Sigmoid colon (tissue), 7 donors: ENCODE data around the gene CCNL2. TPM values are rescaled to one million over a fixed set of nuclear protein-coding genes. Genes with fewer than 3 reads are reported as not detected.

Experiments
- DNase-seq: peaks from one replicate; pipeline ENCODE4 v3.0.0-alpha.2; 2019
- H3K27ac ChIP-seq, 4 donors: fragments of 200-600 bp; sonication (generic); one replicate each; pipeline ENCODE4 v1.5.1; 2016 to 2019; ENCODE audit warnings: mild to moderate bottlenecking in 1 of 4
- H3K27me3 ChIP-seq, 3 donors: fragments of 200-600 bp; sonication (generic); one replicate each; pipeline ENCODE4 v1.5.1; 2019; ENCODE audit warnings: mild to moderate bottlenecking in 1 of 3
- H3K36me3 ChIP-seq, 4 donors: fragments of 200-600 bp; sonication (generic); one replicate each; pipeline ENCODE4 v1.5.1; 2016 to 2019
- H3K4me1 ChIP-seq, 4 donors: fragments of 200-600 bp; sonication (generic); one replicate each; pipeline ENCODE4 v1.5.1; 2017 to 2019
- H3K4me3 ChIP-seq, 4 donors: fragments of 200-600 bp; sonication (generic); one replicate each; pipeline ENCODE4 v1.5.1; 2017 to 2019; ENCODE audit warnings: mild to moderate bottlenecking in 2 of 4, moderate library complexity in 1 of 4
- H3K9me3 ChIP-seq, 4 donors: fragments of 200-600 bp in 3 of 4; sonication (generic) in 3 of 4; one replicate each; pipeline versions ENCODE4 v1.5.1 to v1.6.1; 2013 to 2019
- CTCF ChIP-seq, 4 experiments: fragments of 450-650 bp in 3 of 4; fragments of 200-600 bp in 1 of 4; IDR thresholded peaks; one replicate each; pipeline ENCODE4 v1.5.1; 2016 to 2019; ENCODE audit warnings: antibody characterized with exemption in 4 of 4, mild to moderate bottlenecking in 3 of 4, moderate library complexity in 2 of 4
- EP300 ChIP-seq, 4 donors: sonication (generic); formaldehyde crosslinking; IDR thresholded peaks; one replicate each; pipeline ENCODE4 v1.6.1; 2017; ENCODE audit warnings: antibody characterized with exemption in 4 of 4
- POLR2A ChIP-seq, 2 donors: fragments of 450-650 bp; IDR thresholded peaks; one replicate each; pipeline ENCODE4 v1.6.1; 2016; ENCODE audit warnings: antibody characterized with exemption in 2 of 2, mild to moderate bottlenecking in 2 of 2, moderate library complexity in 2 of 2
- POLR2AphosphoS5 ChIP-seq, 4 donors: sonication (generic); formaldehyde crosslinking; IDR thresholded peaks; one replicate each; pipeline ENCODE4 v1.6.1; 2017; ENCODE audit warnings: antibody characterized with exemption in 4 of 4
- WGBS, 2 donors: extraction: QIAGEN DNeasy Blood & Tissue Kit; methylation state at CpG; one replicate each; pipeline ENCODE4 v1.1.7; 2013; 5-methylcytosine and 5-hydroxymethylcytosine counted together
- intact Hi-C: fragments of 100-400 bp; cut with DNase I; formaldehyde crosslinking; loops from one replicate; pipeline ENCODE4 v1.15.1; 2023
- polyA plus RNA-seq, 3 donors: library from polyadenylated mRNA; stranded (reverse); fragments of 200-250 nt; gene quantifications; one replicate each; pipeline ENCODE4 v1.2.3, GENCODE V29; 2013
- total RNA-seq, 4 donors: library from RNA; depleted of rRNA; stranded (reverse); fragments of >200 nt; gene quantifications; one replicate each; pipeline ENCODE4 v1.1.0, GENCODE V29; 2016
- donor health status: healthy with polysubstance abuse.
- donor health status: Bipolar disorder and iron deficiency.
- donor health status: healthy.

The CCNL2 gene
- total and polyA plus RNA-seq, 7 donors: 15.0 to 375 (median 139) TPM

- no peak for DNase-seq
- H3K36me3 ChIP-seq: peaks cover 0 to 3% (median under 1%) of the 10 kb centered on the region in 4 donors
- no peaks in the 10 kb centered on the region for H3K27me3 ChIP-seq
- H3K27ac ChIP-seq: peak overlapping the region; percentile 86 to 95 (median 94)
- intact Hi-C loops: no loop called here
- no peak overlapping the region for H3K4me3 ChIP-seq
- 65 to 71% methylated on average over 28 of the region's 28 CpGs for WGBS, 2 donors
- peaks cover 0 to 71% (median 61%) of the 10 kb centered on the region in 4 donors for H3K4me1 ChIP-seq
- H3K9me3 ChIP-seq: no peaks in the 10 kb centered on the region
- TF ChIP-seq EP300 (IDR thresholded peaks at IDR 0.05): no peak
- peak in 3 of 4 donors; percentile 7 to 43 (median 25) for TF ChIP-seq POLR2AphosphoS5 (IDR thresholded peaks at IDR 0.05)
Observed at GRCh38 chr1:1359664-1360468, 39.3 kb downstream of the CCNL2 start.

DNA sequence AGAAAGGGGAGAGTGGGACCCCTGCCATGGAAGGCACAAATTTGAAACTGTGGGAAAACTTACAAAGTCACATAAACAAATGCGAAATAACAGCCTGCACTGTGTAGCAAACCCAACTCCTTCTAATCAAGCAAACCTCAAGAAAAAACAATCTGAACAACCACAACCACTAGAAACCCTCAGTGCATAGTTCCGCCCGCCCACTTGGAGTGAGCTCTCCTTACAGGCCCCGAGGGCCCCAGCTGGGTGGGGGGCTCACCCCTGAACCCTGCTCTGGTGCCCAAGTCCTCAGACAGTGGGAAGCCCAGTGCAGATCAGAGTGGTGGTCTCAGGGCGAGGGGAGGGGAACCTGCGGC lies 39.8 kb downstream of the CCNL2 start:
- Histone ChIP-seq H3K27me3 (no peaks in the 10 kb centered on the region), H3K27ac (peak overlapping the region; percentile 86 to 95 (median 94)), H3K9me3 (no peaks in the 10 kb centered on the region), H3K36me3 (peaks cover 0 to 9% (median 6%) of the 10 kb centered on the region in 4 donors), H3K4me3 (peak overlapping the region in 1 of 4 donors; percentile 69), H3K4me1 (peaks cover 0 to 77% (median 66%) of the 10 kb centered on the region in 4 donors)
- no peak for DNase-seq
- intact Hi-C loops: no loop called here
- WGBS, 2 donors: 56 to 61% methylated on average over 6 of the region's 6 CpGs
- TF ChIP-seq EP300 (IDR thresholded peaks at IDR 0.05): no peak
- TF ChIP-seq CTCF (IDR thresholded peaks at IDR 0.05): no peak
- no peak for TF ChIP-seq POLR2A (IDR thresholded peaks at IDR 0.05)
- TF ChIP-seq POLR2AphosphoS5 (IDR thresholded peaks at IDR 0.05): no peak

- 12 to 26% methylated on average over 29 of the region's 29 CpGs for WGBS, 2 donors
- intact Hi-C loops: no loop called here
- H3K36me3 ChIP-seq: peaks cover 5 to 15% (median 7%) of the 10 kb centered on the region in 4 donors
- no peaks in the 10 kb centered on the region for H3K27me3 ChIP-seq
- peak; percentile 95 for DNase-seq
- H3K9me3 ChIP-seq: no peaks in the 10 kb centered on the region
- H3K27ac ChIP-seq: peak within 1 kb of the TSS; percentile 86 to 95 (median 94)
- H3K4me3 ChIP-seq: peak within 1 kb of the TSS; percentile 65 to 76 (median 68)
- peaks cover 0 to 83% (median 72%) of the 10 kb centered on the region in 4 donors for H3K4me1 ChIP-seq
- TF ChIP-seq POLR2AphosphoS5 (IDR thresholded peaks at IDR 0.05) (peak; percentile 62 to 85 (median 77)), EP300 (IDR thresholded peaks at IDR 0.05) (no peak), POLR2A (IDR thresholded peaks at IDR 0.05) (peak; percentile 48 to 49), CTCF (IDR thresholded peaks at IDR 0.05) (no peak)
Observed at GRCh38 chr1:1358433-1359271, 40.5 kb downstream of the CCNL2 start, which contains the start of gene MXRA8. MXRA8 (minus strand) TSS chr1:1358555; CDS start chr1:1358504, 51 bp downstream.

DNA sequence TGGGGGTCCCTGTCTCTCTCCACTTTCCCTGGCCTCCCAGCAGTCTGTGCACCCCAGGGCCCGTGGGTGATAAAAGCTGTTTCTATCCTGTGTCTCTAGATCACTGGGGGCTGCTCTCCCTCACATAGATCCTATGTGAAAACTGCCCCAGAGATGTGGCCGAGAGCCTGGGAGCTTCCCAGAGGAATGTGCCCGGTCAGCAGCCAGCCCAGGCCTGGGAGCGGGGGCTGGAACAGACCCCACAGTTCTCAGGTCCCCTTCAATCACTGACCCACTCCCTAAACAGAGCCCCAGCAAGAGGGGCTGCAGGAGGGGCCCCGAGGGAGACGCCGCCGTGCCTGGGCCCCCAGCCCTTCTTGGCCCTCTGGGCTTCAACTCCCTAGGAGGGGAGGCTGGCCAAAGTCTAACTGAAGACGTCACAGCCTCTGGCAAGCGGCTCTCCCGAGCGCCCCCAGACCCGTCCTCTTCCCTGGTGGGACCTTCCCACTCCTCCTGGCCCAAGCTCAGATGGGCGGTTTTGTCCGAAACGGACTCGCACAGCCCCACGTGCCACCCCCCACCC lies 41.2 kb downstream of the CCNL2 start:
- 13 to 20% methylated on average over 18 of the region's 18 CpGs for WGBS, 2 donors

More for the DNA sequence above, 41.2 kb downstream of the CCNL2 start:
- Histone ChIP-seq H3K27ac (peak overlapping the region; percentile 86 to 95 (median 94)), H3K4me3 (peak overlapping the region; percentile 65 to 76 (median 68)), H3K36me3 (peaks cover 7 to 22% (median 9%) of the 10 kb centered on the region in 4 donors), H3K4me1 (peaks cover 0 to 90% (median 76%) of the 10 kb centered on the region in 4 donors), H3K9me3 (no peaks in the 10 kb centered on the region), H3K27me3 (no peaks in the 10 kb centered on the region)
- no peak for DNase-seq
- intact Hi-C loops: no loop called here
- TF ChIP-seq EP300 (IDR thresholded peaks at IDR 0.05) (no peak), POLR2AphosphoS5 (IDR thresholded peaks at IDR 0.05) (no peak), POLR2A (IDR thresholded peaks at IDR 0.05) (no peak), CTCF (IDR thresholded peaks at IDR 0.05) (no peak)
